Frontal cortex (tissue), 1 donor: ENCODE results near the gene ILRUN. TPM values are rescaled to one million over a fixed set of nuclear protein-coding genes. Genes with fewer than 3 reads are reported as not detected.

Experiments
- small RNA-seq: library from RNA; depleted of rRNA; stranded (forward); fragments of <200 nt; gene quantifications from one replicate; pipeline ENCODE3, GENCODE V24; 2014
- total RNA-seq: library from RNA; depleted of rRNA; stranded (reverse); fragments of >200 nt; gene quantifications from one replicate; pipeline ENCODE4 v1.2.3, GENCODE V29; 2014

The ILRUN gene
- total RNA-seq, 1 donor from 2014 or later, result 21.2 TPM

Small RNA genes lying within 50 kb of the gene (small RNA-seq; reads per million reads assigned to genes)
- gene RN7SL200P, result not detected

Other genes starting within 250 kb of the ILRUN start
- gene PACSIN1, start 230.7 kb downstream of the ILRUN start, total RNA-seq, result 2.9 TPM
- not detected for gene SPDEF, start 140.4 kb downstream of the ILRUN start, total RNA-seq
- 24.9 TPM for gene SNRPC, start 60.7 kb upstream of the ILRUN start, total RNA-seq
- gene BLTP3A, start 95.3 kb upstream of the ILRUN start, total RNA-seq, result 4.5 TPM
- gene TAF11, start 191.3 kb upstream of the ILRUN start, total RNA-seq, result 32.2 TPM
- gene ANKS1A, start 192.5 kb upstream of the ILRUN start, total RNA-seq, result 12.2 TPM